Endothelial cell (in vitro differentiated cells): ENCODE measurements around the gene ART3. TPM values are rescaled to one million over a fixed set of nuclear protein-coding genes. Genes with fewer than 3 reads are reported as not detected.

Experiments used
- DNase-seq: peaks from one replicate; pipeline ENCODE4 v3.0.0; 2021; ENCODE audit warnings: low spot score
- H3K27ac Mint-ChIP-seq: one replicate; pipeline ENCODE4 v1.8.0; 2021; ENCODE audit warnings: mixed read lengths, inconsistent platforms; ENCODE audit not compliant: unreplicated experiment
- H3K27me3 Mint-ChIP-seq: one replicate; pipeline ENCODE4 v1.8.0; 2021; ENCODE audit warnings: mild to moderate bottlenecking, moderate library complexity, mixed read lengths, inconsistent platforms; ENCODE audit not compliant: unreplicated experiment
- H3K36me3 Mint-ChIP-seq: one replicate; pipeline ENCODE4 v1.8.0; 2021; ENCODE audit warnings: mild to moderate bottlenecking, low read depth, mixed read lengths, inconsistent platforms; ENCODE audit not compliant: unreplicated experiment
- H3K4me1 Mint-ChIP-seq: one replicate; pipeline ENCODE4 v1.8.0; 2021; ENCODE audit warnings: mild to moderate bottlenecking, mixed read lengths, inconsistent platforms; ENCODE audit not compliant: unreplicated experiment
- H3K4me3 Mint-ChIP-seq: one replicate; pipeline ENCODE4 v1.8.0; 2021; ENCODE audit warnings: mild to moderate bottlenecking, mixed read lengths, inconsistent platforms; ENCODE audit not compliant: unreplicated experiment
- H3K9me3 Mint-ChIP-seq: one replicate; pipeline ENCODE4 v1.8.0; 2021; ENCODE audit warnings: mixed read lengths, inconsistent platforms; ENCODE audit not compliant: unreplicated experiment
- total RNA-seq: library from RNA; stranded (reverse); fragmentation: NEBNext Ultra II Directional; extraction: Animal tissue kit (Norgen Biotek cat#: 25700); gene quantifications from one replicate; pipeline ENCODE4 v1.2.1, GENCODE V29; 2021; ENCODE audit not compliant: unreplicated experiment
- TF ChIP-seq, protein P1 (sequence below): fragments of 200-600 bp; sonication (generic); IDR thresholded peaks from one replicate; pipeline ENCODE4 v1.5.0; 2021; ENCODE audit warnings: antibody characterized with exemption; ENCODE audit not compliant: unreplicated experiment

Gene ART3
- total RNA-seq, 1 donor from 2014 or later, result not detected

- H3K27ac Mint-ChIP-seq, result no peak overlapping the region
- TF ChIP-seq, protein P1, sequence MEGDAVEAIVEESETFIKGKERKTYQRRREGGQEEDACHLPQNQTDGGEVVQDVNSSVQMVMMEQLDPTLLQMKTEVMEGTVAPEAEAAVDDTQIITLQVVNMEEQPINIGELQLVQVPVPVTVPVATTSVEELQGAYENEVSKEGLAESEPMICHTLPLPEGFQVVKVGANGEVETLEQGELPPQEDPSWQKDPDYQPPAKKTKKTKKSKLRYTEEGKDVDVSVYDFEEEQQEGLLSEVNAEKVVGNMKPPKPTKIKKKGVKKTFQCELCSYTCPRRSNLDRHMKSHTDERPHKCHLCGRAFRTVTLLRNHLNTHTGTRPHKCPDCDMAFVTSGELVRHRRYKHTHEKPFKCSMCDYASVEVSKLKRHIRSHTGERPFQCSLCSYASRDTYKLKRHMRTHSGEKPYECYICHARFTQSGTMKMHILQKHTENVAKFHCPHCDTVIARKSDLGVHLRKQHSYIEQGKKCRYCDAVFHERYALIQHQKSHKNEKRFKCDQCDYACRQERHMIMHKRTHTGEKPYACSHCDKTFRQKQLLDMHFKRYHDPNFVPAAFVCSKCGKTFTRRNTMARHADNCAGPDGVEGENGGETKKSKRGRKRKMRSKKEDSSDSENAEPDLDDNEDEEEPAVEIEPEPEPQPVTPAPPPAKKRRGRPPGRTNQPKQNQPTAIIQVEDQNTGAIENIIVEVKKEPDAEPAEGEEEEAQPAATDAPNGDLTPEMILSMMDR, result no peak
- no peaks in the 10 kb centered on the region for H3K4me1 Mint-ChIP-seq
- no peak overlapping the region for H3K4me3 Mint-ChIP-seq
- no peaks in the 10 kb centered on the region for H3K36me3 Mint-ChIP-seq
- no peaks in the 10 kb centered on the region for H3K27me3 Mint-ChIP-seq
- H3K9me3 Mint-ChIP-seq, result no peaks in the 10 kb centered on the region
- DNase-seq, result no peak
Measured at GRCh38 chr4:76060506-76060905, 14.0 kb upstream of the ART3 start.

DNA sequence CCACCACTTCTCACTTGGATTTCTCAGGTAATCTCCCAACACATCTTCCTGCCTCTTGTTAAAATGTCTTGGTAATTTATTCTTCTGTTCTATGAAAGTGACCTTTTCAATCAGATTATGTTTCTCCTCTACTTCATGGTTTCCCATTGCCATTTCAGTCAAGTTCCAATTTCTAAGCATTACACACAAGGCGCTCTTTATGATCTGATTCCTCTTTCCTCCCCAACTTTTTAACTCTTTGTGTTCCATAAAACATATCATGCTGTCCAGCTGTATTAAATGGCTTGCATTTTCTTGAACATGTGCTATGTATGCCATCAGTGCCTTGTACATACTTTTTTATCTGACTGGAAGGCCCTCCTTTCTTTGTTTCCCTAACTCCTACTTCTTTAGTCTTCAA, 13.1 kb upstream of the ART3 start:
- Mint-ChIP-seq H3K4me3 (no peak overlapping the region), H3K9me3 (no peaks in the 10 kb centered on the region), H3K36me3 (peaks cover 5% of the 10 kb centered on the region), H3K4me1 (no peaks in the 10 kb centered on the region), H3K27me3 (no peaks in the 10 kb centered on the region), H3K27ac (no peak overlapping the region)
- no peak for DNase-seq
- TF ChIP-seq, protein P1, result no peak

GRCh38 chr4:76061982-76062381, 12.5 kb upstream of the ART3 start:
- no peaks in the 10 kb centered on the region for H3K4me1 Mint-ChIP-seq
- H3K9me3 Mint-ChIP-seq, result no peaks in the 10 kb centered on the region
- H3K27ac Mint-ChIP-seq, result no peak overlapping the region
- H3K36me3 Mint-ChIP-seq, result peaks cover 5% of the 10 kb centered on the region
- TF ChIP-seq, protein P1, result no peak
- DNase-seq, result no peak
- no peaks in the 10 kb centered on the region for H3K27me3 Mint-ChIP-seq
- H3K4me3 Mint-ChIP-seq, result no peak overlapping the region

GRCh38 chr4:76066546-76066945, 8.0 kb upstream of the ART3 start:
- TF ChIP-seq, protein P1, result no peak
- no peak overlapping the region for H3K4me3 Mint-ChIP-seq
- no peaks in the 10 kb centered on the region for H3K4me1 Mint-ChIP-seq

GRCh38 chr4:76067652-76068286, 6.7 kb upstream of the ART3 start:
- H3K4me1 Mint-ChIP-seq, result no peaks in the 10 kb centered on the region
- TF ChIP-seq, protein P1, result peak; percentile 84
- DNase-seq, result peak; percentile 76
- H3K27ac Mint-ChIP-seq, result no peak overlapping the region
- H3K9me3 Mint-ChIP-seq, result no peaks in the 10 kb centered on the region
- H3K4me3 Mint-ChIP-seq, result no peak overlapping the region
- peaks cover 5% of the 10 kb centered on the region for H3K36me3 Mint-ChIP-seq
- no peaks in the 10 kb centered on the region for H3K27me3 Mint-ChIP-seq

More at GRCh38 chr4:76066546-76066945, 8.0 kb upstream of the ART3 start:
- Mint-ChIP-seq H3K27me3 (no peaks in the 10 kb centered on the region), H3K9me3 (no peaks in the 10 kb centered on the region), H3K36me3 (peaks cover 5% of the 10 kb centered on the region), H3K27ac (no peak overlapping the region)
- no peak for DNase-seq
